H1 (cell line): Measurements from ENCODE around the gene VPS18. TPM values are rescaled to one million over a fixed set of nuclear protein-coding genes. Genes with fewer than 3 reads are reported as not detected.

Experiments used
- BRCA1 ChIP-seq: IDR thresholded peaks from 2 replicates; pipeline ENCODE4 v1.6.1; 2012; ENCODE audit warnings: low read depth, low read length, improper control_type of control experiment
- CBX8 ChIP-seq: fragments of 300-800, 300-1000 bp; sonication (generic); IDR thresholded peaks from 2 replicates; pipeline ENCODE4 v1.7.1; 2016; ENCODE audit warnings: low read depth, low read length, borderline replicate concordance
- CHD7 ChIP-seq: fragments of 300-600 bp; sonication (generic); IDR thresholded peaks from 2 replicates; pipeline ENCODE4 v1.7.1; 2012; ENCODE audit warnings: low read length, moderate library complexity, mild to moderate bottlenecking, inconsistent platforms; ENCODE audit not compliant: insufficient replicate concordance
- EGR1 ChIP-seq: IDR thresholded peaks from 2 replicates; pipeline ENCODE4 v1.6.1; 2011; ENCODE audit warnings: low read depth, low read length, borderline replicate concordance
- GTF2F1 ChIP-seq: IDR thresholded peaks from 2 replicates; pipeline ENCODE4 v1.6.1; 2012; ENCODE audit warnings: low read depth, low read length, improper control_type of control experiment, borderline replicate concordance
- JUN ChIP-seq: IDR thresholded peaks from 2 replicates; pipeline ENCODE4 v1.6.1; 2011; ENCODE audit warnings: low read depth, mild to moderate bottlenecking, improper control_type of control experiment, low read length
- NRF1 ChIP-seq: IDR thresholded peaks from 2 replicates; pipeline ENCODE4 v1.6.1; 2011; ENCODE audit warnings: mild to moderate bottlenecking, low read depth, low read length, improper control_type of control experiment
- RNF2 ChIP-seq: fragments of 200-900, 300-1000 bp; sonication (generic); IDR thresholded peaks from 2 replicates; pipeline ENCODE4 v1.7.1; 2016; ENCODE audit warnings: borderline replicate concordance, low read depth, mild to moderate bottlenecking, antibody characterized with exemption, low read length; ENCODE audit not compliant: poor library complexity, severe bottlenecking; ENCODE audit errors: missing control alignments
- SAP30 ChIP-seq: fragments of 300-600 bp; sonication (generic); IDR thresholded peaks from 2 replicates; pipeline ENCODE4 v1.7.1; 2012; ENCODE audit warnings: low read length, moderate library complexity, mild to moderate bottlenecking, inconsistent platforms; ENCODE audit not compliant: insufficient read depth, insufficient replicate concordance
- polyA plus RNA-seq, 7 experiments: library from polyadenylated mRNA; depleted of rRNA in 3 of 7; stranded (reverse) in 5 of 7; unstranded in 2 of 7; fragments of >200 nt in 5 of 7; fragments of 200-250 nt in 2 of 7; gene quantifications; 1 replicate in 5 of 7; 2 replicates in 1 of 7; 4 replicates in 1 of 7; pipeline versions ENCODE4 v1.2.1 to v1.2.3, GENCODE V29; 2011 to 2013; ENCODE audit warnings: missing spikeins in 2 of 7, mixed read lengths in 2 of 7
- total RNA-seq: library from RNA; stranded (reverse); fragmentation: NEBNext Ultra II Directional; extraction: Animal tissue kit (Norgen Biotek cat#: 25700); gene quantifications from 2 replicates; pipeline ENCODE4 v1.2.1, GENCODE V29; 2021

Gene VPS18
- total and polyA plus RNA-seq, 2 of the 8 experiments (the other 6 are each of a cell fraction or from before 2014, with no cell fraction given), result 28.9 to 32.7 TPM

GRCh38 chr15:40928821-40929659 is 34.8 kb downstream of the VPS18 start, which contains the start of gene DLL4 (continued):
- no peak for TF ChIP-seq CHD7
- TF ChIP-seq GTF2F1, result no peak
- no peak for TF ChIP-seq BRCA1
- no peak for TF ChIP-seq RNF2
- TF ChIP-seq EGR1, result peak; percentile 51; the same call in 1 of the 2 replicates
- TF ChIP-seq CBX8, result no peak
- TF ChIP-seq JUN, result no peak
- no peak for TF ChIP-seq SAP30
- TF ChIP-seq NRF1, result no peak
